PC-3 (cell line): ENCODE measurements around the gene BIRC6. TPM values are rescaled to one million over a fixed set of nuclear protein-coding genes. Genes with fewer than 3 reads are reported as not detected.
"Not testable (repeated sequence)": the region's sequence is repeated elsewhere in the genome, so short reads cannot be mapped to it uniquely, and the experiment has no call there.

ENCODE experiments used
- ATAC-seq: fragments of 200-7000 bp; cut with Tn5 transposase; 2 replicates; pipeline ENCODE4 v1.9.1; 2020; ENCODE audit warnings: mild to moderate bottlenecking, moderate library complexity
- BruUV-seq: library from RNA; stranded (reverse); fragments of 400-500 nt; replicated peaks from 2 replicates; lab custom pipeline; 2021; lab: Mats Ljungman, UMichigan
- CTCF ChIA-PET: fragments of 300-600 bp; sonication (Branson Sonifier 250); formaldehyde crosslinking; loops from one replicate; lab custom pipeline; 2022; ENCODE audit warnings: antibody characterized with exemption; lab: Charles Lee
- POLR2A ChIA-PET: fragments of 300-600 bp; sonication (Branson Sonifier 250); formaldehyde crosslinking; loops from one replicate; lab custom pipeline; 2022; ENCODE audit warnings: antibody characterized with exemption; ENCODE audit not compliant: unreplicated experiment; lab: Charles Lee
- DNase-seq: peaks from one replicate; pipeline ENCODE4 v3.0.0-alpha.2; 2015
- H2AFZ ChIP-seq: fragments of 300-600 bp; sonication (generic); 2 replicates; pipeline ENCODE4 v1.6.0; 2016; ENCODE audit warnings: antibody characterized with exemption, low read length
- H3F3A ChIP-seq: fragments of 300-600 bp; sonication (generic); one replicate; pipeline ENCODE4 v1.6.0; 2017; ENCODE audit warnings: antibody characterized with exemption, low read length, control low read depth, mild to moderate bottlenecking; ENCODE audit not compliant: unreplicated experiment
- H3K27ac ChIP-seq: fragments of 300-600 bp; sonication (generic); 2 replicates; pipeline ENCODE4 v1.5.1; 2016; ENCODE audit warnings: mild to moderate bottlenecking, low read length
- H3K27me3 ChIP-seq: fragments of 300-600 bp; sonication (generic); 2 replicates; pipeline ENCODE4 v1.6.1; 2016; ENCODE audit warnings: low read length, mixed read lengths
- H3K36me3 ChIP-seq: fragments of 300-600 bp; sonication (generic); 2 replicates; pipeline ENCODE4 v1.6.1; 2016; ENCODE audit warnings: low read depth, mixed run types, low read length, mixed read lengths
- H3K4me1 ChIP-seq: fragments of 300-600 bp; sonication (generic); 2 replicates; pipeline ENCODE4 v1.5.1; 2016; ENCODE audit warnings: low read length; ENCODE audit not compliant: insufficient read depth
- H3K4me2 ChIP-seq: fragments of 300-600 bp; sonication (generic); 2 replicates; pipeline ENCODE4 v1.6.0; 2016; ENCODE audit warnings: low read length
- H3K4me3 ChIP-seq: fragments of 300-600 bp; sonication (generic); 2 replicates; pipeline ENCODE4 v1.5.1; 2016; ENCODE audit warnings: mild to moderate bottlenecking, low read length, mixed read lengths
- H3K79me2 ChIP-seq: fragments of 300-600 bp; sonication (generic); 2 replicates; pipeline ENCODE4 v1.6.1; 2017; ENCODE audit warnings: low read length, mixed read lengths
- H3K9ac ChIP-seq: fragments of 300-600 bp; sonication (generic); 2 replicates; pipeline ENCODE4 v1.6.0; 2016; ENCODE audit warnings: mild to moderate bottlenecking, low read length
- H3K9me2 ChIP-seq: fragments of 300-600 bp; sonication (generic); replicated peaks from 2 replicates; pipeline ENCODE4 v1.6.1; 2016; ENCODE audit warnings: mixed run types, low read length, mixed read lengths
- H3K9me3 ChIP-seq: fragments of 300-600 bp; sonication (generic); 2 replicates; pipeline ENCODE4 v1.6.1; 2016; ENCODE audit warnings: low read length, mixed read lengths
- H4K20me1 ChIP-seq: fragments of 300-600 bp; sonication (generic); 2 replicates; pipeline ENCODE4 v1.6.1; 2016; ENCODE audit warnings: low read length, mixed read lengths
- CTCF ChIP-seq: fragments of 300-600 bp; sonication (generic); conservative IDR thresholded peaks from 2 replicates; pipeline ENCODE4 v1.5.1; 2017; ENCODE audit warnings: antibody characterized with exemption, low read depth, mild to moderate bottlenecking, low read length
- EZH2 ChIP-seq: fragments of 300-600 bp; sonication (generic); IDR thresholded peaks from one replicate; pipeline ENCODE4 v1.6.1; 2017; ENCODE audit warnings: antibody characterized with exemption, mild to moderate bottlenecking, low read length; ENCODE audit not compliant: unreplicated experiment
- EZH2phosphoT487 ChIP-seq: fragments of 300-600 bp; sonication (generic); IDR thresholded peaks from 2 replicates; pipeline ENCODE4 v1.6.1; 2018; ENCODE audit warnings: mild to moderate bottlenecking, antibody characterized with exemption, low read length, borderline replicate concordance
- intact Hi-C: fragments of 100-400 bp; cut with micrococcal nuclease; formaldehyde crosslinking; loops from 2 replicates; pipeline ENCODE4 v1.9.0; 2023
- total RNA-seq: library from RNA; depleted of rRNA; stranded (reverse); fragments of >200 nt; gene quantifications from 2 replicates; pipeline ENCODE4 v1.2.3, GENCODE V29; 2014

The BIRC6 gene
- total RNA-seq, 1 experiment from 2014 or later = 74.7 TPM

- no peaks in the 10 kb centered on the region for H3K9me2 ChIP-seq
- no peak overlapping the region for H3K9ac ChIP-seq
- peaks cover 12% of the 10 kb centered on the region for H3K36me3 ChIP-seq
- no TSS peak for BruUV-seq
- POLR2A ChIA-PET = no interaction called here
- peaks cover 9% of the 10 kb centered on the region for H3F3A ChIP-seq
- ATAC-seq = no peak
- TF ChIP-seq EZH2 (no peak), CTCF (no peak), EZH2phosphoT487 (no peak)
- H3K4me2 ChIP-seq = no peak overlapping the region
- CTCF ChIA-PET = no interaction called here
- DNase-seq = no peak
- no peaks in the 10 kb centered on the region for H3K27me3 ChIP-seq
- H3K9me3 ChIP-seq = no peaks in the 10 kb centered on the region
- no peaks in the 10 kb centered on the region for H3K4me1 ChIP-seq
- no peaks in the 10 kb centered on the region for H3K79me2 ChIP-seq
- H3K4me3 ChIP-seq = no peak overlapping the region
- intact Hi-C loops = no loop called here
- H2AFZ ChIP-seq = no peak overlapping the region
- no peaks in the 10 kb centered on the region for H4K20me1 ChIP-seq
- no peak overlapping the region for H3K27ac ChIP-seq
Observed at GRCh38 chr2:32538735-32539134, 181.9 kb downstream of the BIRC6 start.

- H3K9ac ChIP-seq, H3K4me3 ChIP-seq, POLR2A ChIA-PET, H3K9me3 ChIP-seq, BruUV-seq, H3K27ac ChIP-seq, H3K36me3 ChIP-seq, H2AFZ ChIP-seq, H3K27me3 ChIP-seq, H3K4me2 ChIP-seq, H3K9me2 ChIP-seq, H4K20me1 ChIP-seq, DNase-seq, H3F3A ChIP-seq, H3K79me2 ChIP-seq, ATAC-seq, H3K4me1 ChIP-seq, CTCF ChIA-PET: not testable (repeated sequence)
- intact Hi-C loops = loop anchor here (5.0 kb wide), 1 partner anchor 395 kb away; the partner anchor contains the start of gene LTBP1
Observed at GRCh38 chr2:32552483-32552882, 195.7 kb downstream of the BIRC6 start.

- no peak overlapping the region for H3K27ac ChIP-seq
- no peaks in the 10 kb centered on the region for H3K27me3 ChIP-seq
- H3K4me2 ChIP-seq = no peak overlapping the region
- no peaks in the 10 kb centered on the region for H3K9me3 ChIP-seq
- peaks cover 7% of the 10 kb centered on the region for H3K36me3 ChIP-seq
- DNase-seq (peak; percentile 54), ATAC-seq (peak; percentile 77)
- H3F3A ChIP-seq = no peaks in the 10 kb centered on the region
- no peaks in the 10 kb centered on the region for H3K79me2 ChIP-seq
- BruUV-seq = no TSS peak
- no peak overlapping the region for H3K4me3 ChIP-seq
- no peaks in the 10 kb centered on the region for H3K9me2 ChIP-seq
- H4K20me1 ChIP-seq = no peaks in the 10 kb centered on the region
- no peak overlapping the region for H3K9ac ChIP-seq
- H3K4me1 ChIP-seq = no peaks in the 10 kb centered on the region
- intact Hi-C loops = loop anchor here (1.0 to 5.0 kb wide), 2 partner anchors 393 to 479 kb away; partner anchors contain the start of gene LTBP1
- no peak overlapping the region for H2AFZ ChIP-seq
- POLR2A ChIA-PET = no interaction called here
- TF ChIP-seq EZH2phosphoT487 (no peak), CTCF (peak; percentile 83), EZH2 (no peak)
- CTCF ChIA-PET = no interaction called here
Observed at GRCh38 chr2:32553829-32554432, 197.1 kb downstream of the BIRC6 start.
